ENCODE data around the gene FHIT.

- TF ChIP-seq, protein P1, sequence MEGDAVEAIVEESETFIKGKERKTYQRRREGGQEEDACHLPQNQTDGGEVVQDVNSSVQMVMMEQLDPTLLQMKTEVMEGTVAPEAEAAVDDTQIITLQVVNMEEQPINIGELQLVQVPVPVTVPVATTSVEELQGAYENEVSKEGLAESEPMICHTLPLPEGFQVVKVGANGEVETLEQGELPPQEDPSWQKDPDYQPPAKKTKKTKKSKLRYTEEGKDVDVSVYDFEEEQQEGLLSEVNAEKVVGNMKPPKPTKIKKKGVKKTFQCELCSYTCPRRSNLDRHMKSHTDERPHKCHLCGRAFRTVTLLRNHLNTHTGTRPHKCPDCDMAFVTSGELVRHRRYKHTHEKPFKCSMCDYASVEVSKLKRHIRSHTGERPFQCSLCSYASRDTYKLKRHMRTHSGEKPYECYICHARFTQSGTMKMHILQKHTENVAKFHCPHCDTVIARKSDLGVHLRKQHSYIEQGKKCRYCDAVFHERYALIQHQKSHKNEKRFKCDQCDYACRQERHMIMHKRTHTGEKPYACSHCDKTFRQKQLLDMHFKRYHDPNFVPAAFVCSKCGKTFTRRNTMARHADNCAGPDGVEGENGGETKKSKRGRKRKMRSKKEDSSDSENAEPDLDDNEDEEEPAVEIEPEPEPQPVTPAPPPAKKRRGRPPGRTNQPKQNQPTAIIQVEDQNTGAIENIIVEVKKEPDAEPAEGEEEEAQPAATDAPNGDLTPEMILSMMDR (IDR thresholded peaks at IDR 0.05) = no peak
- TF ChIP-seq POLR2A (IDR thresholded peaks at IDR 0.05) = no peak
Observed at GRCh38 chr3:60920519-60920918, 330.7 kb downstream of the FHIT start.

Measured in Peyer's patch (tissue), 4 donors.